ENCODE measurements around the gene IFIT3. TPM values are rescaled to one million over a fixed set of nuclear protein-coding genes. Genes with fewer than 3 reads are reported as not detected.

IFIT3 gene
- total and polyA plus RNA-seq, 2 donors (not counting 1 experiment from before 2014, with no cell fraction given) = 1.5 to 4.2 TPM

DNA sequence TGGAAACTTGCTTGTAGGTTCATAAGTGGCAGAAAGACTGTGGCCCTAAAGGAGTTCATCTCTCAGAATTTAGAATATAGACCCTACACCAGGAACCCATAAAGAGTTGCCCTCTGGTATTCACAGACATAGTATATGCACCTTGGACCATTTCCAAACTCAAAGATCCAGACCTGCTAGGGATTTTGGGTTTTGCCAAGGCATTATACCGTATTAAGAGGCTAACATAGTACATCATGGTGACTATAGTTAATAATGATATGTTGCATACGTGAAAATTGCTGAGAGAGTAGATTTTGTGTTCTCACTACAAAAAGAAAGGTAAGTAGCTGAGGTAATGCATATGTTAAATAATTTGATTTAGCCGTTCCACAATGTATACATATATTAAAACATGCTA lies 13.9 kb downstream of the IFIT3 start:
- H3K27ac ChIP-seq (ENCODE audit: low read length in 2 of 2) = no peak overlapping the region
- TF ChIP-seq, protein P1, sequence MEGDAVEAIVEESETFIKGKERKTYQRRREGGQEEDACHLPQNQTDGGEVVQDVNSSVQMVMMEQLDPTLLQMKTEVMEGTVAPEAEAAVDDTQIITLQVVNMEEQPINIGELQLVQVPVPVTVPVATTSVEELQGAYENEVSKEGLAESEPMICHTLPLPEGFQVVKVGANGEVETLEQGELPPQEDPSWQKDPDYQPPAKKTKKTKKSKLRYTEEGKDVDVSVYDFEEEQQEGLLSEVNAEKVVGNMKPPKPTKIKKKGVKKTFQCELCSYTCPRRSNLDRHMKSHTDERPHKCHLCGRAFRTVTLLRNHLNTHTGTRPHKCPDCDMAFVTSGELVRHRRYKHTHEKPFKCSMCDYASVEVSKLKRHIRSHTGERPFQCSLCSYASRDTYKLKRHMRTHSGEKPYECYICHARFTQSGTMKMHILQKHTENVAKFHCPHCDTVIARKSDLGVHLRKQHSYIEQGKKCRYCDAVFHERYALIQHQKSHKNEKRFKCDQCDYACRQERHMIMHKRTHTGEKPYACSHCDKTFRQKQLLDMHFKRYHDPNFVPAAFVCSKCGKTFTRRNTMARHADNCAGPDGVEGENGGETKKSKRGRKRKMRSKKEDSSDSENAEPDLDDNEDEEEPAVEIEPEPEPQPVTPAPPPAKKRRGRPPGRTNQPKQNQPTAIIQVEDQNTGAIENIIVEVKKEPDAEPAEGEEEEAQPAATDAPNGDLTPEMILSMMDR (IDR thresholded peaks at IDR 0.05) = no peak
- TF ChIP-seq EZH2 (IDR thresholded peaks at IDR 0.05; ENCODE audit: borderline replicate concordance, insufficient read depth, low read depth, low read length, poor library complexity, severe bottlenecking) = no peak
- no peaks in the 10 kb centered on the region for H4K20me1 ChIP-seq (ENCODE audit: control insufficient read depth, insufficient read depth, low read length, poor library complexity, severe bottlenecking)
- Mint-ChIP-seq H3K27me3 (no peaks in the 10 kb centered on the region), H3K27ac (no peak overlapping the region), H3K9me3 (ENCODE audit: insufficient read depth) (no peaks in the 10 kb centered on the region), H3K4me3 (no peak overlapping the region), H3K4me1 (no peaks in the 10 kb centered on the region)
- no peak overlapping the region for H3K4me3 ChIP-seq (ENCODE audit: control extremely low read depth in 1 of 5, extremely low read depth in 1 of 5, insufficient read depth in 1 of 5, low read depth in 2 of 5, low read length in 4 of 5)
- H3K4me1 ChIP-seq (ENCODE audit: control insufficient read depth in 2 of 2, insufficient read depth in 2 of 2, low read length in 2 of 2) = no peaks in the 10 kb centered on the region
- peaks cover 0 to 19% of the 10 kb centered on the region in 2 experiments for H3K36me3 ChIP-seq (replicated peaks in 1 of 2; ENCODE audit: control extremely low read depth in 1 of 2, control insufficient read depth in 1 of 2, extremely low read depth in 1 of 2, insufficient read depth in 2 of 2, low read length in 1 of 2)
- no peak for DNase-seq
- CTCF ChIA-PET = no interaction called here
- H2AFZ ChIP-seq (ENCODE audit: insufficient read depth, low read depth, low read length, poor library complexity, severe bottlenecking) = no peak overlapping the region
- no CpG with 5 or more reads among the region's 3 CpGs for WGBS (ENCODE audit: insufficient coverage)
- H3K9me3 ChIP-seq (ENCODE audit: control extremely low read depth in 1 of 3, control insufficient read depth in 2 of 3, insufficient read depth in 1 of 3, low read length in 2 of 3) = no peaks in the 10 kb centered on the region
- no peaks in the 10 kb centered on the region for H3K27me3 ChIP-seq (replicated peaks in 1 of 4; ENCODE audit: control extremely low read depth in 1 of 4, control insufficient read depth in 3 of 4, insufficient read depth in 4 of 4, low read length in 3 of 4)
- ATAC-seq (ENCODE audit: low read depth) = no peak
- POLR2A ChIA-PET = no interaction called here
- intact Hi-C loops (cut with micrococcal nuclease) = no loop called here
- H3K4me2 ChIP-seq (replicated peaks; ENCODE audit: low read depth, low read length, poor library complexity, severe bottlenecking) = no peak overlapping the region
- no peaks in the 10 kb centered on the region for H3K79me2 ChIP-seq (ENCODE audit: control insufficient read depth, insufficient read depth, low read length)
- H3K9ac ChIP-seq (ENCODE audit: low read length) = no peak overlapping the region

DNA sequence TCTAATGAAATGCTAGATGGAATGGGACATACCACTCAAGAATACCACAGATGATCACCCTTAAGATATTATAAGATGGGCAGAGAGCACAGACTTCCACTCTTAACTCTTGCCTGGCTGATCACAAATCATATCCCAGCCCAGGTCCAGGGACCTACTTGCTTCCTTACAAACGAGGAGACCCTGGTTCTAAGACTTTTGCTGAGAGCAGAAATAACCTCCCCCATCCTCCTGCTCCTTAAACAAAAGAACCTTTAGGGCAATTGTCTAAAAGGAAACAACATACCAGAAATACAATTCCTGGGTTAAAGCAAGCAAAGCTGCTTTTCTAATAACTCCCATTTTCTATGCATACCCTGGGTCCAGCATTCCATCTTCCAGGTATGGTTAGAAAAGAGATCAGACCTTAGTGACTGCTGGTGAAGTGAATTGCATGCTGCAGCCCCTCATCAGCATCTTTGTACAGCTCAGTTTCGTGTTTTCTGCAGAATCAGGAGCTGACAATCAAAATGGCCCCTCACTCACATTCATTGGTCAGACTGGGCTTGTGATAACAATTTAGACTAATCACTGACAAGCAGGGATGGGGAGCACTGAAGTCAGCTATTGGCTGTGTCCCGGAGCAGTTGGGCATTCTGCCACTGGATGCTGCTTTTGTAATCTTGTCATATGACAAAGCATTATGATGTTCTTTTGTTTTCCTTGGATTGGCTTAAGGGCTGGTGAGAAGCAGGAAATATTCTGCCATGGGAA lies 14.6 kb downstream of the IFIT3 start:
- Histone ChIP-seq H3K36me3 (replicated peaks in 1 of 2; ENCODE audit: control extremely low read depth in 1 of 2, control insufficient read depth in 1 of 2, extremely low read depth in 1 of 2, insufficient read depth in 2 of 2, low read length in 1 of 2) (peaks cover 0 to 16% of the 10 kb centered on the region in 2 experiments), H3K27ac (ENCODE audit: low read length in 2 of 2) (no peak overlapping the region), H3K4me2 (replicated peaks; ENCODE audit: low read depth, low read length, poor library complexity, severe bottlenecking) (no peak overlapping the region), H2AFZ (ENCODE audit: insufficient read depth, low read depth, low read length, poor library complexity, severe bottlenecking) (no peak overlapping the region), H3K27me3 (replicated peaks in 1 of 4; ENCODE audit: control extremely low read depth in 1 of 4, control insufficient read depth in 3 of 4, insufficient read depth in 4 of 4, low read length in 3 of 4) (no peaks in the 10 kb centered on the region), H3K9ac (ENCODE audit: low read length) (no peak overlapping the region), H3K79me2 (ENCODE audit: control insufficient read depth, insufficient read depth, low read length) (no peaks in the 10 kb centered on the region), H4K20me1 (ENCODE audit: control insufficient read depth, insufficient read depth, low read length, poor library complexity, severe bottlenecking) (no peaks in the 10 kb centered on the region), H3K4me3 (ENCODE audit: control extremely low read depth in 1 of 5, extremely low read depth in 1 of 5, insufficient read depth in 1 of 5, low read depth in 2 of 5, low read length in 4 of 5) (no peak overlapping the region), H3K9me3 (ENCODE audit: control extremely low read depth in 1 of 3, control insufficient read depth in 2 of 3, insufficient read depth in 1 of 3, low read length in 2 of 3) (no peaks in the 10 kb centered on the region), H3K4me1 (ENCODE audit: control insufficient read depth in 2 of 2, insufficient read depth in 2 of 2, low read length in 2 of 2) (peaks cover 2 to 5% of the 10 kb centered on the region in 2 donors)
- ChIA-PET CTCF (no interaction called here), POLR2A (no interaction called here)
- ATAC-seq (ENCODE audit: low read depth) (no peak), DNase-seq (no peak)
- H3K4me3 Mint-ChIP-seq = no peak overlapping the region
- 88% methylated on average over 2 of the region's 3 CpGs for WGBS (ENCODE audit: insufficient coverage)
- no peak overlapping the region for H3K27ac Mint-ChIP-seq
- H3K9me3 Mint-ChIP-seq (ENCODE audit: insufficient read depth) = no peaks in the 10 kb centered on the region
- intact Hi-C loops (cut with micrococcal nuclease) = no loop called here
- no peak for TF ChIP-seq EZH2 (IDR thresholded peaks at IDR 0.05; ENCODE audit: borderline replicate concordance, insufficient read depth, low read depth, low read length, poor library complexity, severe bottlenecking)
- TF ChIP-seq, protein P1 (IDR thresholded peaks at IDR 0.05) = no peak
- H3K4me1 Mint-ChIP-seq = peaks cover 5% of the 10 kb centered on the region
- no peaks in the 10 kb centered on the region for H3K27me3 Mint-ChIP-seq
